Breast epithelium (tissue), 3 donors: ENCODE data around the gene NXNL1.

Experiments
- CTCF ChIP-seq, 3 donors: fragments of 450-650 bp; IDR thresholded peaks; one replicate each; pipeline ENCODE4 v1.5.1; 2016 to 2017; ENCODE audit warnings: antibody characterized with exemption in 3 of 3, mild to moderate bottlenecking in 3 of 3, moderate library complexity in 3 of 3
- POLR2A ChIP-seq: fragments of 450-650 bp; IDR thresholded peaks from one replicate; pipeline ENCODE4 v1.6.1; 2016; ENCODE audit warnings: antibody characterized with exemption, mild to moderate bottlenecking, moderate library complexity

- TF ChIP-seq CTCF (IDR thresholded peaks at IDR 0.05) (no peak), POLR2A (no peak)
These were observed 24.4 kb downstream of the NXNL1 start for GRCh38 chr19:17436094-17436873.
